Muscle of arm (tissue), 12 donors: ENCODE data around the gene TECPR1. TPM values are rescaled to one million over a fixed set of nuclear protein-coding genes. Genes with fewer than 3 reads are reported as not detected.
"Not testable (repeated sequence)": the region's sequence is repeated elsewhere in the genome, so short reads cannot be mapped to it uniquely, and the experiment has no call there.

ENCODE experiments used
- DNase-seq: peaks from one replicate; pipeline ENCODE4 v3.0.0-alpha.2; 2013
- polyA plus RNA-seq, 12 donors: library from polyadenylated mRNA; unstranded; fragments of 120-200 nt; gene quantifications; one replicate each; pipeline ENCODE4 v1.2.1, GENCODE V29; 2013; ENCODE audit not compliant: insufficient read length in 12 of 12

The TECPR1 gene
- polyA plus RNA-seq, 12 donors, result 15.1 to 47.9 (median 21.6) TPM; not detected in 1

DNA sequence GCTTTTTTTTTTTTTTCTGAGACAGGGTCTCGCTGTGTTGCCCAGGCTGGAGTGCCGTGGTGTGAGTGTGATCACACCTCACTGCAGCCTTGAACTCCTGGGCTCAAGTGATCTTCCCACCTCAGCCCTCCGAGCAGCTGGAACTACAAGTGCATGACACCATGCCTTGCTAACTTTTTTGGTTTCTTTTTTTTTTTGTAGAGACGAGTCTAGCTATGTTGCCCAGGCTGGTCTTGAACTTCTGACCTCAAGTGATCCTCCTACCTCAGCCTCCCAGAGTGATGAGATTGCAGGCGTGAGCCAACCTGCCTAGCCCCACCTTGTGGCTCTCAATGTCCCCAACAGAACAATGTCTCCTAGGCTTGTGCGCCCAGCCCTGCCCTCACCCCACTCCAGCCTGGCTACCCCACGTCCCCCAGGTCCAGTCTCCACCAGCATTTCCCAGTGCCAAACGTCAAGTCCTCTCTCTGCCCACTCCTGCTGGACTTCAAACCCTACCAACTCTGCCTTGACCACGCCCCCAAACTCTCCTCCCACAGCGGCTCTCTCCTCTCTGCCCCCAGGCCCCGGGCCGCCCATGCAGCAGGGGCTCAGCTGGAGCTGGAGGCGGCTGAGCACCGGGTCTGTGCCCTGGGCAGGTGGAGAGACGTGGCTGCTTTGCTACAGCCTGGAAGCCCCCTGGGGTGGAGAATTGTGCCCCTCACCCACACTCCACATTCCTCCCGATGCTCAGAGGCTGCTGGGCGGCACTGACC is 21.9 kb downstream of the TECPR1 start:
- no peak for DNase-seq

DNA sequence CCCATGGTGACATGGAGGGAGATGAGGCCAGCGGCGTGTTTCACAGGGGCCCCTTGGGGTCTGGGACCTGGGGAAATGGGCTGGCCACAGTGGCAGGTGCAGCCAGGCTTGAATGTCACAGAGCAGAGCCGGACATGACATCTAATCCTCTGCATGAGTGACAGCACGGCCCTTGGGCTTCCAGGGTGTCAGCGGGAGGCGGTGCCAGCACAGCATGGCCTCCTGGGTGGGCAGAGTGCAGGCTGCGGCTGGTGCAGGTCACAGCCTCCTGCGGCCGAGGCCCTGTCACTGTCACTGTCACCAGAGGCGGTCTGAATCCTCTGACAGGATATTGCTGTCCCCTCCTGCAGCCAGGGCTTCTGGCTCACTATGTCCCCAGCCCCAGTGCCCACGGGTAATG is 22.6 kb downstream of the TECPR1 start:
- DNase-seq, result no peak

DNA sequence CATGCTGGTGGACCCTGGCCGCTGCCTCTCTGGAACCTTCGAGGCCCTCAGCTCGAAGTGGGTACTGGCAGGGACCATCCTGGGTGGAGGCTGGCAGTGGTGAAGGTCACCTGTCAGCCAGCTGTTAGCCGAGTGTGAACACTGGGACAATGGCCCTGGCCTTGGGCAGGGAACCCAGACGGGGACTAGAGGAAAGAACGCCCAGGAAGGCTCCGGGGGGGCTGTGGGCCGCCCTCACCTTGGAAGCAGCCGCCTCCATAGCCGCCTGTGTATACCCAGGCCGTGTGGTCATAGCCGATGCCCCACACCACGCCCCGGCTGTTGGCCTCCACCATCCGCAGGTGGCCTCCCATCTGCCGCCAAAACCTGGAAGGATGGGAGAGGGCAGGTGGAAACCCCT is 23.2 kb downstream of the TECPR1 start:
- no peak for DNase-seq

DNA sequence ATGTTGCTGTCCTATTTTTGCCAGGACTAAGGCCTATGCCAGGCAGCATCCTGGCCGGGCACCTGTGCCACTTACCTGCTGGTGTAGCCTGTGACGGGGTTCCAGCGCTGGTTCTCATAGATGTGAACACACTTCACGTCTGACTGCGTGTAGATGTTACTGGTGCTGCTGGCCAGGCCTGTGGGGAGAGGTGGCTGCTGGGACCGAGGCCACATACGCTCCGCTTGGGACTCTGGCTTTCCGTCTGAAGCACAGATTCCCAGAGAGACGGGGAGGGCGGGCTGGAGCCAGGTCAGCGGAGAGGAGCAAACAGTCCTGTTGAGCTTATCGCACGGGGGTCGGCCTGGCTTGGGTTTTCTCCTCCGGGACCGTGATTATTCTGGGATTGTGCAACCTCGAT is 24.1 kb downstream of the TECPR1 start:
- DNase-seq, result no peak

DNA sequence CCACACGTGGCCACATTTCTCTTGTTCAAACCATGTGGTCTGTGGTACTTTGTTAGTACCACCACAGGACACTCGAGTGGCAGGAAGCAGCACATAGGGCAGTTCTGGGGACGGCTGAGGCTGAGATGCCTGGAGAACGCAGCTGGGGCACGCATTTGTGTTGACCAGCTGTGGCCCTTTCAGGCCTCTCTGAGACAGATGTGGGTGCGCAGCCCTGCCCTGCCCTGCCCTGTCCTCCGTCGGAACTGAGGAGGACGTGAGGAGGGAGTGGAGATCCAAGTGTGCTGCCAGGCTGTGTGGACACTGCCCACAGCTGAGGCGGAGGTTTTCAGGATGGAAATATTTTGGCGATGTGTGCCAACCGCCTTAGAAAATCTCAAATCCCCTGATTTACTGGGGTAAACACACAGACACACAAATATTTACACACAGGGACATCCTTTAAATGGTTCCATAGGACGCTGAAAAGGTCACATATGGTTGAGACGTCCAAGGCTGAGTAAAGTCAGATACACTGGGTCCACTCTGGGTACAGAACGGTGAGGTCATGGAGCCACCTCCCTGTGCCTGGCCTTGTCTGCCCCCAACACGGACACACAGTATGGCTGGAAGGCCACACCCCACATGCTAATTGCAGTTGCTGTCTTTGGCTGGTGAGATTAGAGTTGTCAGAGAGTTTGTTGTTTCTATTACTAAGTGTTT is 26.0 kb downstream of the TECPR1 start:
- DNase-seq, result no peak

DNA sequence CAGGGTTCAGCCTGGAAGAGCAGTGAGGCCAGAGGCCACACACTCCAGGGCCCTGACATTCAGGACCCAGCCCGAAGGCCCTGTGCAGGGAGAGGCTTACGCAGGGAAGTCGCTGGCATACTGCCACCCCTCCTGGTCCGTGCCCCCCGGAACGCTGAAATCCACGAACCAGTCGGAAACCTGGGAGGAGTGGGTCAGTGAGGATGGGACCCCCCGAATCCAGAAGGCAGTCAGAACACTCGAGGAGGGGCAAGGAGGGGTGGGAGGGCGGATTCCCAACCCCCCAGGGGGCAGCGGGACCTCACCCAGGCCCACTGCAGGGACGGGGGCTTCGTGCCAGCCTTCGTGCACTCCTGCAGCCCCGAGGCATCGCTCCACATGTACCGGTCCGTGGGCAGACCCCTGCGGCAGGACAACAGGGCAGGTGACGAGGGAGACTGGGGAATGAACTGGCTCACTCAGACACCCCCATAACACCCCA is 27.3 kb downstream of the TECPR1 start:
- no peak for DNase-seq

DNA sequence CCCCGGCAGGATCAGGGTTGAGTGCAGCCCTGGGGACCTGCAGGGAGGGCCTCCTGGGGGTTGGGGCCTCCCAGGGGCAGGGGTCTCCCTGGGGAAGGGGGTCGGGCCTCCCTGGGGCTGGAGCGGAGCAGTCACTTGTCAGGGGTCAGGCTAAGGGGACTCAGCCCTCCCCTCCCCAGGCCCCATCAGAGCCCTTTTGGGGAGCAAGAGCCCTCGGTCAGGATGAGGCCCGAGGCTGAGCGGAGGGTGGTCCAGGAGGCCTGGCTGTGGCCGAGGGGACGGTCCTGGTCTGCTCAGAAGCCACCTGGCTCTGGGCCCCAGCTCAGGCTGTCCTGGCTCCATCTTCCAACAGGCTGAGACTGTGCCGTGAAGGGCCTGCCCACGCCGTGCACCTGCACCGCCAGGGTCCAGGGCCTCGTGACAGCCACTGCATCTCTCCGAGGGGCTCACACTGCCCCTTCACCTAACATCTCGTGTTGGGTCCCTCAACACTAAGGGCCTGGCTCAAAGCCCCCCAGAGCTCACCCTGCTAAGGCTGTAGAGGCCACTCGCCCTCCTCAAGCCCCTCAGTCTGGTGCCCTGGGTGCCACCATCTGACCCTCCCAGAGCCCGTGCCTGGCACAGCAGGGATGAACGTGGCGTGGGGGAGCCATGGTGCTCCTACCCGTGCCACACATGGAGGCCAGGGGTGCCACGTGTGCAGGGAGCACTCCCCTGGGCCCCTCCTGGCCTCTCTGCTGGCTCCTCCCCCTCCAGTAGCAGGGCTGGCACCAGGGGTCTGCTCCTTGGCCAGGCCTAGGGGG is 27.9 kb downstream of the TECPR1 start:
- no peak for DNase-seq

DNA sequence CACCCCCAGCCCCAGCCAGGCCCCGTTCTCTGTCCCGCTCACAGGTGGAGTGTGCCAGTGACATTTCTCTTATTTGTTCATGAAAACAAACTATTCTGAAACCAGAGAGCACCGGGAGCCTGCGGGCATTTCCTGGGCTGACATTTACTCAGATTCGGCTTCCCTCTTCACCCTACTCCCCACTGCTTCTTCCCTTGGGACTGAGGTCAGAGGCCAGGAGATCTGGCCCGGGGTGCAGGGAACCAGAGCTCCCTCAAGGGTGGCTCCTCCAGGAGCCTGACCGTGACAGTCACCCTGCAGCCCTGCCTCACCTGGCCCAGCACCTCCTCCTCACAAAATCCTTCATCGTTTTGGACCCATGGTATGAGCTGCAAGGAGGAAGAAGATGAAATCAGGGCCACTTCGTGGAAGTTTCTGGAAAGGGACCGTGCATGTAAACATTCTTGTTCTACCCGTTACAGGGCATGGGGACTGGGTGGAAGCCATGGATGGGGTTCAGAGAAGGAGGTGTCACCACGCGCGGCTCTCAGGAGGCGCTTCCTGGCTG is 28.6 kb downstream of the TECPR1 start:
- no peak for DNase-seq

DNA sequence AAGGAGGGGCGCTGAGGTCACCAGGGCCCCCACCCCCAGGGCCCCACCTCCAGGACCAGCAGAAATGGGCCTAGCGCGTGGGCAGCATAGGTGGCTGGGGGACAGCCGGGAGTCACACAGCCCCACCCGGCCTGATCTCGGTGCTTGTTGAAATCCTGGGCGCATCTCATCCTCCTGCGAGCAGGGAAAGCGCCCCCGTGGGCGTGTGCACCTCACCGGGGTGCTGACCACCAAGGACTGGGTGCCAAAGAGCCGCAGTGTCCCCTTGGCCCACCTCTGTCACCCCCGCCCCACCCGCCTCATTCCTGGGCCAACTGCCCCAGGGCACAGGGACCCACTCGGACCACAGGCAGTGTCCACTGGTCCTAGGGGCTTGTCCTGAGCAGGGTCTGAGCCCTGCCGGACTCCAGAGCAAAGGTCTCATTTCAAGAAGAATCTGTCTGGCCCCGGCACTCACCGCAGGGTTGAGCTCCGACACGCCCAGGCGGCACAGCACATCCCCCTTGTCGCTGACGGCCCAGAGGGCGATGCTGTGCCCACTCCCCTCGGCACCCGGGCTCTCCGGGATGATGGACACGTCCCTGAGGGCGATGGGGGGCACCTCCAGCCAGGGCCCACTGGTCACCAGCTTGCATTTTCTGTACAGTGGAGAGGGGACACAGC is 29.4 kb downstream of the TECPR1 start:
- DNase-seq, result no peak

DNA sequence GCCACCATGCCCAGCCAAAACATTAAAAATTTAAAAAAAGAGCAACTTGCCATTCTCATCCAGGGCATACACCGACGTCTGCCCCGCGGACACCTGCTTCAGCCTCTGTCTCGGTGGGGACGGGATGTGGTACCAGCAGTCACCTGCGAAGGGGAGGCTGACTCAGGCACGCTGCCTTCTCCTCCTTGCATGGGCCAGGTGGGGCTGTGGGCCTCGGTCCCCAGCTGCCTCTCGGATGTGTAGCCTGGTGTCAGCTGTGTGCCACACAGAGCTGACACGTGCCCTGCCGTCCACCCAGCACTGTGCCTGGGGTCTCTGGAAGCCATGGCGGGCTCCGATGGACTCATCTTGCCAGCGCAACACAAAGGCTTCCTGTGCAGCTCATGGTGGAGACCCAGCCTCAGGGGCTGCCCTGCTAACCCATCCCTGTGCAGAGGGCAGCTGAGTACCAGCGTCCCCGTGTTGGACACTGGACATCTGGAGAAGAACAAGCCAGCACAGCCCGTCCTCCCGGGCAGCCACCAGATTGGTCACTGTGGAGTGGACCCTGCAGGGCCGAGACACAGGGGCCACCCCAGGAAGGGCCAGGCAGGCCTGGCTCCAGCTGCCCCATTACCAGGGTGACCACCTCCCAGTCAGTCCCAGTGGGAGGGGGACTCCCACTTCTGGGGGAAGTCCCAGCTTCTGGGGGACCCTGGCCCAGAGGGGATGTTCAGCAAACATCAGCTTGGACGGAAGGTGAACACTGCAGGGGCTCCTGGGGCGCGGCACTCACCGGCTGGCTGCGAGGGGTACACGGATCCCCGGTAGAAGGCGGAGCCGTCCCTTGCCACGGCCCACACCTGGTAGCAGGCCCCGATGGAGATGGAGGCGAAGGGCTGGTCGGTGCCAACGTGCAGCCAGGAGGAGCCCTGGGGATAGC is 30.2 kb downstream of the TECPR1 start:
- no peak for DNase-seq

DNA sequence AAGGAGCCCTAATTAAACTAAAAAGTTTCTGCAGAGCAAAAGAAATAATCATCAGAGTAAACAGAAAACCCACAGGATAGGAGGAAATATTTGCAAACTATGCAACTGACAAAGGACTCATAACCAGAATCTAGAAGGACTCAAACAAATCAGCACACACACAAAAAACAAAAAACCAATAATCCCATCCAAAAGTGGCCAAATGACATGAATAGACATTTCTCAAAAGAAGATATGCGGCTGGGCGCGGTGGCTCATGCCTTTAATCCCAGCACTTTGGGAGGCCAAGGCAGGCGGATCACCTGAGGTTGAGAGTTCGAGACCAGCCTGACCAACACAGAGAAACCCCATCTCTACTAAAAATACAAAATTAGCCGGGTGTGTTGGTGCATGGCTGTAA is 32.6 kb downstream of the TECPR1 start:
- DNase-seq, result not testable (repeated sequence)

DNA sequence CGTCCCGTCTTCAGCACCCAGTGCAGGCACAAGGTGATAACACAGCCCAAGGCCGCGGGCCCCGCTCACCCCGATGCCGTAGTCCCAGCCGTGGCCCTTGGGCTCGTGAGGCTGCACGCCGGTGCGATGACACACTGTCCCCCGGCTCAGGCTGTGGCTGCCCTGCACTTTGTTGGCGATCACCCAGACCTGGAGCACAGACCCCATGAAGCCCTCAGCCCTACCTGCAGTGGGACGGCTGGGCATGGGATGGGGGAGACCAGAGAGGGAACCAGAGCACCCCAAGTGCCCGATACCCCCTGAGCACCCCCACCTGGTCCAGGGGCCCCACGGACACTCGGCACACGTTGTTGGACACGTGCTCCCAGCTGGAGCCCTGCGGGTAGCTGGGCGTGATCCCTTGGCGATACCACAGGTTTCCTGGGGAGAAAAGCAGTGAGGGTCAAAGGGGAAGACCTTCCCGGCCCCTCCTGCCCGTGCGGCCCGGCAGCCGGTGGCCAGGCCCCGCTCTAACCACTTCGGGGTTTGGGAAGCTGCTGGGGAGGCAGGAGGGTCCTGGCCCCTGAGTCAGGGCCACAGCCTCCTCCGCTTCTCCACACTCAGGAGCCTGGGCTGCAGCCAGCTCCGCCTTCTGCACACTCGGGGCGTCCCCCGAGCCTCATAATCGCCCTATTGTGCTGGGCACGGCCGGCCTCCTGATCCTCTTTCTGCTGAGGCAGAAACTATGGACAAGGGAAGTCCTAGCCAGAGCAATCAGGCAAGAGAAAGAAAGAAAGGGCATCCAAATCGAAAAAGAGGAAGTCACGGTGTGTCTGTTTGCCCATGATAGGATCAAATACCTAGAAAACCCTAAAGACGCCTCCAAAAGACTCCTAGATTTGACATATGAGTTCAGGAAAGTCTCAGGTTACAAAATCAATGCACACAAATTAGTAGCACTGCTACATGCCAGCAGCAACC is 34.1 kb downstream of the TECPR1 start:
- no peak for DNase-seq

DNA sequence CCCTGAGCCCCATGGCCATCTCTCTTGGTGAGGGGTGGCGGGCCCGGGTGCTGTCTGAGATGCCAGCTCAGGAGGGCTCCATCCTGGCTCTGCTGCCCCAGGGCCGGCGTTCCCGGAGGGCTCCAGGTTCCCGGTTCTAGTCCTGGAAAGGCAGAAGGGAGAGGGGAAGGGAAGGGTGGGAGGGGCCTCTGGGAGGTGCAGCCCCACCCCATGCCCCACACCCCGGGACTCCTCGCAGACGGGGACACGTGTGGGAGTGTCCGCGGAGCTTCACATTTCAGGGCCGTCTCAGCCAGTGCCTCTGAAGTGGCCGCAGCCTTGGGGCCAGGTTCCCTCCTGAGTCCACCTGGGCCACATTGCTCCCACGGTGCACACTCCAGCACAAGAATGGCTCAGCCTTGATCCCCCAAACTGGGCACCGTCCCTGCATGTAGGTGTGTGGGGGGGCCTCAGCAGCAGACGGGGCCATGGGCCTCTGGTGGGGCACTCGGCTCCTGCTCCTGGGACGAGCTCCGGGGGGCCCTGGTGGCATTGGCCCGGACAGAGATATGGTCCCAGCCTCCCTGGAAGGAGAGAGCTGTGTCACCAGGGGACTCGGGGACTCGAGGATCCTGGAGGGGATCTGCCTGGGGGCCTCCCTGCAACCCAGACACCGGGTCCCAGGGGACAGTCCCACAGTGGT is 35.0 kb downstream of the TECPR1 start:
- no peak for DNase-seq

DNA sequence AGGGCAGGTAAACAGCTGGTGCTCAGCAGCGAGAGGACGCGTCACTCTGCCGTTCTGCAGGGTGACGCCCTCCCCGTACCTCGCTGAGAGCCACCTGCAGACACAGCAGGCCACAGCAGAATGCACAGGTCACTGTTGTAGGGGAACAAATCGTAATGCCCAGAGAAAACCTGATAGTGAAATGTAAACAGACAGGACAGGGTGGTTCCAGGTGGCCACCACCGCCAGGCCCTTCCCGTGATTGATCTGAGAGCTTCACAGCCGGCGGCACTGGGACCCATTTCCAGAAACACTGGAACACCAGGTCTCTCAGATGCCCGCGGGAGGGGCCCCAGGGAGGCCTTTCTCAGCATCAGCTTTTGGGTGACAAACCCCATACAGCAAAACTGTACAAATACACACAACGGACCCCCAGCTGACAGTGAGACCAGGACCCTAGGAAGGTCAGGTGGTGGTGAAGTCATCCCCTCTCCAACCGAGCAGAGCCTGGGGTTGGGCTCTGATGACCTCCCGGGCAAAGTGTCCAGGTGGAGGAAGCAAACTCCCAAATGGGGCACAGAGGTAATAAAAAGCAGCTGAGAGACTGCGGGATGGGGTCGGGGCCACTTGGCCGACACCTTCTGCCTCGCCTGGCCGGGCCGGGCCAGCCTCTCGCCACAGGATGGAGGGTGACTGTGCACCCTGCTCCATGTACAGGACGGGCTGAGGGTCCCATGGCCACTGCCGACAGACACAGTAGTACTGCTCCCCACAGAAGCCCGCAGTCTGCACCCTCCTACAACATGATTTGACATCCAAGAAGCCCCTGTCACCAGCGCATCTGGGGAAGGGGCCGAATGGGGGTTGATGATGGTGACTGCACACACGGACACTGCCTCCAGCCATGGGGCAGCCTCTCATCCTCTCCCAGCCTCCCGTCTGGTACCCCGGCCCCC is 36.2 kb downstream of the TECPR1 start:
- DNase-seq, result no peak

DNA sequence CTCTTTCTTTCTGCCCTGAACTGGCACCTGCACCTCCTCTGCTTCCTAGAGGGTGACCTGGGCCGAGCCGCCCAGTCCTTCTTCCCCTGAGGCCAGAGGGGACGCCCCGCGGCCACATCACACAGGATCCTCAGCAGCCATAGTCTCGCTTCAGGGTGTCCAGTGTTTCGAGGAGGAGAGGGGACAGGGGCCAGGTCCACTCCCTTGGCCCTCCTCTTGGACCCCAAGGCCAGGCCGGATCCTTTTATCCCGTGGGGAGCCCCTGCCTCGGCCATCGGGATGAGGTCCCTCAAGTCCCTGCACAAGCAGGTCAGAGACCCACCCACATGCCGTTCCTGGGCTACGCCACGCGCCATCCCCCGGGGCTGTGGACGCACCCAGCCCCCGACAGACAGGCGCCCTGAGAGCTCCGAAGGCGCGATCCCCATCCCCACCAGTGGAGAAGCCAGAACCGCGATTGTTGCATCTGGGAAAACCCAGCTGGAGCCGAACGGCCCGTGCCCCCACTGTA is 37.2 kb downstream of the TECPR1 start:
- DNase-seq, result no peak

DNA sequence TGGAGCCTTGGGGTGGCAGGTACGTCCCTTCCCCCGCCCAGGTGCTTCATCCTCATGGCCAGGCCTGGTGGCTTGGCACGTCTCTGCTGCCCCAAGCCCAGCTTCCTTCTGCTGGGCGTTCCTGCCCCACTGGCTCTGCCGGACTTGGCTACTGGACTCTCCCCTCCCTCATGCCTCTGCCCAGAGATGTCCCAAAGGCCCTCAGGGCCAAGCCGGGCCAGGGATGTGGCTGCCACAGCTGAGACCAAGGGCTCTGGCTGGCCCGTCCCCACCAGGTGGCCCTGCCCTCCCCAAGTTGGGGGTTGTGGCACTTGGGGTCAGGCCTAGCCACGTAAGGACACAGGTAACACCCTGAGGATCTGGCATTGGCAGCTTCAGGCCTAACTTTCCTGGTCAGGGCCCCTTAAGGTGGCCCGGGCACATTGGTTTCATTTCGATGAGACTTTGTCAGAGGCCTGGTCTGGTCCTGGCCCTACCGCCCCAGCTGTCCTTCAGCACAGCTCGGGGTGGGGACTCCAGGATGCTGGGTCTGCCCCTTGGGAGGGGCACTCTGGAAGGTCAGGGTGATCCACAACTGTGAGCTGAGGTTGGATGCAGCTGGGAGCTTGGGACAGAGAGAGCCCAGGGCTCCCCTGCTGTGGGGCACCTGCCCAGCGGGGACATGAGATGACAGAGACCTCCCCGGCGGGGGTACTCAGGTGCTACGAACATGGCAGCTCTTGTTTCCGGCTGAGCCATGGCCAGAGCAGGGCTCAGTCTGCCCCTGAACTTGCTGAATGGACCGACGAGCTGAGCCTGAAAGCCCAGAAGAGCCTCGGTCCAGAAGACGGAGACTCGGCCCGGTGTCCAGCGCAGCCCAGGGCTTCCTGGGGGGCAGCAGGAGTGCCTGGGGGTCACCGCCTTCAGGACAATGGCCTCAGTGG is 37.9 kb downstream of the TECPR1 start:
- DNase-seq, result no peak
